Measurements from ENCODE around the gene WWC1. TPM values are rescaled to one million over a fixed set of nuclear protein-coding genes. Genes with fewer than 3 reads are reported as not detected.

WWC1 gene
- total and polyA plus RNA-seq, 9 donors, result 0.46 to 5.7 (median 0.93) TPM

- H3K36me3 ChIP-seq (ENCODE audit: control insufficient read depth, insufficient read depth, low read length), result no peaks in the 10 kb centered on the region
- peaks cover 13% of the 10 kb centered on the region for H3K27me3 ChIP-seq (ENCODE audit: control insufficient read depth, insufficient read depth, low read length)
- no peak for DNase-seq
- 86% methylated on average over 7 of the region's 7 CpGs for WGBS (ENCODE audit: insufficient coverage)
- no peaks in the 10 kb centered on the region for H3K4me1 ChIP-seq (ENCODE audit: control insufficient read depth, insufficient read depth, low read length)
- H3K27ac ChIP-seq (ENCODE audit: low read length), result no peak overlapping the region
- H3K9me3 ChIP-seq (replicated peaks; ENCODE audit: control insufficient read depth, low read depth, low read length), result no peaks in the 10 kb centered on the region
- H3K4me3 ChIP-seq (ENCODE audit: low read length), result no peak overlapping the region
Observed at GRCh38 chr5:168298949-168299348, 7.5 kb downstream of the WWC1 start.

GRCh38 chr5:168299372-168299771 is 7.9 kb downstream of the WWC1 start:
- WGBS (ENCODE audit: insufficient coverage), result 100% methylated on average over 3 of the region's 7 CpGs
- Histone ChIP-seq H3K27me3 (ENCODE audit: control insufficient read depth, insufficient read depth, low read length) (peaks cover 10% of the 10 kb centered on the region), H3K27ac (ENCODE audit: low read length) (no peak overlapping the region), H3K4me3 (ENCODE audit: low read length) (no peak overlapping the region), H3K36me3 (ENCODE audit: control insufficient read depth, insufficient read depth, low read length) (no peaks in the 10 kb centered on the region), H3K9me3 (replicated peaks; ENCODE audit: control insufficient read depth, low read depth, low read length) (no peaks in the 10 kb centered on the region), H3K4me1 (ENCODE audit: control insufficient read depth, insufficient read depth, low read length) (no peaks in the 10 kb centered on the region)
- no peak for DNase-seq

GRCh38 chr5:168300326-168301182 is 9.1 kb downstream of the WWC1 start:
- DNase-seq, result no peak
- Histone ChIP-seq H3K27me3 (ENCODE audit: control insufficient read depth, insufficient read depth, low read length) (peaks cover 4% of the 10 kb centered on the region), H3K27ac (ENCODE audit: low read length) (no peak overlapping the region), H3K36me3 (ENCODE audit: control insufficient read depth, insufficient read depth, low read length) (no peaks in the 10 kb centered on the region), H3K4me3 (ENCODE audit: low read length) (no peak overlapping the region), H3K9me3 (replicated peaks; ENCODE audit: control insufficient read depth, low read depth, low read length) (no peaks in the 10 kb centered on the region), H3K4me1 (ENCODE audit: control insufficient read depth, insufficient read depth, low read length) (no peaks in the 10 kb centered on the region)
- 11% methylated on average over 3 of the region's 11 CpGs for WGBS (ENCODE audit: insufficient coverage)

- Histone ChIP-seq H3K4me3 (ENCODE audit: low read length) (no peak overlapping the region), H3K9me3 (replicated peaks; ENCODE audit: control insufficient read depth, low read depth, low read length) (no peaks in the 10 kb centered on the region), H3K4me1 (ENCODE audit: control insufficient read depth, insufficient read depth, low read length) (no peaks in the 10 kb centered on the region), H3K27me3 (ENCODE audit: control insufficient read depth, insufficient read depth, low read length) (peaks cover 4% of the 10 kb centered on the region), H3K36me3 (ENCODE audit: control insufficient read depth, insufficient read depth, low read length) (no peaks in the 10 kb centered on the region), H3K27ac (ENCODE audit: low read length) (no peak overlapping the region)
- DNase-seq, result no peak
- WGBS (ENCODE audit: insufficient coverage), result 57% methylated on average over 8 of the region's 11 CpGs
Observed at GRCh38 chr5:168301593-168302390, 10.3 kb downstream of the WWC1 start.

GRCh38 chr5:168302785-168303184 is 11.3 kb downstream of the WWC1 start:
- 83% methylated on average over 2 of the region's 3 CpGs for WGBS (ENCODE audit: insufficient coverage)
- no peaks in the 10 kb centered on the region for H3K4me1 ChIP-seq (ENCODE audit: control insufficient read depth, insufficient read depth, low read length)
- no peak overlapping the region for H3K4me3 ChIP-seq (ENCODE audit: low read length)
- no peaks in the 10 kb centered on the region for H3K36me3 ChIP-seq (ENCODE audit: control insufficient read depth, insufficient read depth, low read length)
- no peak overlapping the region for H3K27ac ChIP-seq (ENCODE audit: low read length)
- H3K27me3 ChIP-seq (ENCODE audit: control insufficient read depth, insufficient read depth, low read length), result peaks cover 4% of the 10 kb centered on the region
- H3K9me3 ChIP-seq (replicated peaks; ENCODE audit: control insufficient read depth, low read depth, low read length), result no peaks in the 10 kb centered on the region
- no peak for DNase-seq

- peaks cover 4% of the 10 kb centered on the region for H3K27me3 ChIP-seq (ENCODE audit: control insufficient read depth, insufficient read depth, low read length)
- WGBS (ENCODE audit: insufficient coverage), result 69% methylated on average over 3 of the region's 5 CpGs
Observed at GRCh38 chr5:168303393-168304025, 12.1 kb downstream of the WWC1 start.

GRCh38 chr5:168304349-168304748 is 12.9 kb downstream of the WWC1 start:
- H3K36me3 ChIP-seq (ENCODE audit: control insufficient read depth, insufficient read depth, low read length), result no peaks in the 10 kb centered on the region
- no peaks in the 10 kb centered on the region for H3K4me1 ChIP-seq (ENCODE audit: control insufficient read depth, insufficient read depth, low read length)
- no peak overlapping the region for H3K27ac ChIP-seq (ENCODE audit: low read length)
- no peaks in the 10 kb centered on the region for H3K9me3 ChIP-seq (replicated peaks; ENCODE audit: control insufficient read depth, low read depth, low read length)
- 78% methylated on average over 2 of the region's 2 CpGs for WGBS (ENCODE audit: insufficient coverage)
- H3K4me3 ChIP-seq (ENCODE audit: low read length), result no peak overlapping the region
- H3K27me3 ChIP-seq (ENCODE audit: control insufficient read depth, insufficient read depth, low read length), result peaks cover 4% of the 10 kb centered on the region
- no peak for DNase-seq

More at GRCh38 chr5:168303393-168304025, 12.1 kb downstream of the WWC1 start:
- H3K27ac ChIP-seq (ENCODE audit: low read length), result no peak overlapping the region
- H3K4me3 ChIP-seq (ENCODE audit: low read length), result no peak overlapping the region
- no peaks in the 10 kb centered on the region for H3K4me1 ChIP-seq (ENCODE audit: control insufficient read depth, insufficient read depth, low read length)
- no peaks in the 10 kb centered on the region for H3K9me3 ChIP-seq (replicated peaks; ENCODE audit: control insufficient read depth, low read depth, low read length)
- no peaks in the 10 kb centered on the region for H3K36me3 ChIP-seq (ENCODE audit: control insufficient read depth, insufficient read depth, low read length)
- no peak for DNase-seq

- no peaks in the 10 kb centered on the region for H3K4me1 ChIP-seq (ENCODE audit: control insufficient read depth, insufficient read depth, low read length)
- WGBS (ENCODE audit: insufficient coverage), result 76% methylated on average over 4 of the region's 7 CpGs
- DNase-seq, result no peak
Observed at GRCh38 chr5:168305281-168305680, 13.8 kb downstream of the WWC1 start.

GRCh38 chr5:168307022-168307421 is 15.6 kb downstream of the WWC1 start:
- DNase-seq, result no peak
- no peaks in the 10 kb centered on the region for H3K9me3 ChIP-seq (replicated peaks; ENCODE audit: control insufficient read depth, low read depth, low read length)
- 85% methylated on average over 4 of the region's 6 CpGs for WGBS (ENCODE audit: insufficient coverage)
- H3K27ac ChIP-seq (ENCODE audit: low read length), result no peak overlapping the region
- no peak overlapping the region for H3K4me3 ChIP-seq (ENCODE audit: low read length)
- no peaks in the 10 kb centered on the region for H3K4me1 ChIP-seq (ENCODE audit: control insufficient read depth, insufficient read depth, low read length)
- H3K27me3 ChIP-seq (ENCODE audit: control insufficient read depth, insufficient read depth, low read length), result no peaks in the 10 kb centered on the region
- no peaks in the 10 kb centered on the region for H3K36me3 ChIP-seq (ENCODE audit: control insufficient read depth, insufficient read depth, low read length)

More at GRCh38 chr5:168305281-168305680, 13.8 kb downstream of the WWC1 start:
- no peaks in the 10 kb centered on the region for H3K9me3 ChIP-seq (replicated peaks; ENCODE audit: control insufficient read depth, low read depth, low read length)
- H3K4me3 ChIP-seq (ENCODE audit: low read length), result no peak overlapping the region
- peaks cover 2% of the 10 kb centered on the region for H3K27me3 ChIP-seq (ENCODE audit: control insufficient read depth, insufficient read depth, low read length)
- H3K36me3 ChIP-seq (ENCODE audit: control insufficient read depth, insufficient read depth, low read length), result no peaks in the 10 kb centered on the region
- H3K27ac ChIP-seq (ENCODE audit: low read length), result no peak overlapping the region

Data from muscle of leg (tissue), 11 donors.